GM18909 (cell line): Measurements from ENCODE around the gene ALOX5AP.

Experiments used
- ATAC-seq: cut with Tn5 transposase; IDR thresholded peaks from one replicate; pipeline ENCODE4 v1.9.1; 2021; ENCODE audit warnings: mild to moderate bottlenecking; ENCODE audit not compliant: unreplicated experiment, poor library complexity

Gene ALOX5AP

DNA sequence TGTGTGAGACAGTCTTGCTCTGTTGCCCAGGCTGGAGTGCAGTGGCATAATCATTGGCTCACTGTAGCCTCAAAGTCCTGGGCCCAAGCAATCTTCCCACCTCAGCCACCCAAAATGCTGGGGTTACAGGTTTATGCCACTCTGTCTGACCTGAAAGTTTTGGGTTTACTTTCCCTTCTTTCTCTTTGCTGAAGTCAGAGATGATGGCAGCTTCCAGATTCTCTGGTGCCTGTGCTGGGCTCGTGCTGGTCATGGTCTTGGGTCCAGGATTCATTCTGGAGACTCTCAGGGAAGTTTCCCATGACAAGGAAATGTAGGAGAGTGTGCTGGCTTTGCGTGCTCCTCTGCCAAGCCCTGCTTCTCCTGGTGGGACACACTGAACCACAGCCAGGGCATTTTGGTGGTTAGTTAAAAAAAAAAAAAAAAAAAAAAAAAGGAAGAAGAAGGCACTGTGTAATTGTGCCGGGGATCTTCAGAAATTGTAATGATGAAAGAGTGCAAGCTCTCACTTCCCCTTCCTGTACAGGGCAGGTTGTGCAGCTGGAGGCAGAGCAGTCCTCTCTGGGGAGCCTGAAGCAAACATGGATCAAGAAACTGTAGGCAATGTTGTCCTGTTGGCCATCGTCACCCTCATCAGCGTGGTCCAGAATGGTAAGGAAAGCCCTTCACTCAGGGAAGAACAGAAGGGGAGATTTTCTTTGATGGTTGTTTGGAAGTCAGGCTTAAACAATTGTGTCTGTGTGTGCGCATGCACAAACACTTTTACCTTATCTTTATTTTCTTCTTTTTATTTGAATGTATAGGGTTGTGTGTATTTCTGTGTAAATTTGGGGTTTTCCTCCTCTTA, at the start of gene ALOX5AP:
ALOX5AP (plus strand) TSS at position 519 of the 847 bp plus-strand sequence; CDS start at position 582, 63 bp downstream.
- ATAC-seq, result peak; percentile 73

DNA sequence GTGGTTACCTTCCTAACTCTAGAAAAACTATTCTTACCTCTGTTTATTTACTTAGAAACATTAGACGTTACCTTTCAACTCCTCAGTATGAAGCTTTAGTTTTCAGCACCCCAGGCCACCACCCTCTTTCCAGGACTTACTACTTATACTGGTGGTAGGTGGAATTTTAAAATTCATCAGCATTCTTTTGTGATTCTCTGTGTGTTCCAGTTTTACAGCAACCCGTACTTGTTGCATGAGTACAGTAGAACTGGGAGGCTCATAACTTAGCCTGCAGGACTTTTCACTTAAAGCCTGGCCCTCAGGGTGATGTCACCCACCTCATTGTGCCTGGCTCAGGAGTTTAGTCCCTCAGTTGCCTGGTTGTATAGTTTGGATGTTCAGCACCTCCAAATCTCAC, 49.4 kb upstream of the ALOX5AP start:
- no peak for ATAC-seq

DNA sequence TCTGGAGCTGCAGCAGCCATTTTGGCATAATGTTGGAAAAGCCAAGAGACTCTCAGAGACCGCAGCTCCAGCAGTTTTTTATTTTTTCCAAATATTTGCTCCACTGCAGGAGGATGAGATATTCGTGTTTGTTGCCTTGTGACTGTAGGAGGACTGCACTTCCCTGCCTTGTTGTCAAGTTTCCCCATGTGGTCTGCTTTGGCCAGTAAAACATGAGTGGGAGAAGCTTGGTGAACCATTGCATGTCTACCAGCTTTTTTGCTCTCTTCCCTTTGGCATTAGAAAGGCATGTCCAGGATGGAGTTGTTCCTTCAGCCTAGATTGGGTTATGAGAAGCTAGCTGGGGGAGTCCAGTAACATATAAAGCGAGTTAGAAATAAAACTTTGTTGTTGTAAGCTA, 47.7 kb upstream of the ALOX5AP start:
- ATAC-seq, result no peak

DNA sequence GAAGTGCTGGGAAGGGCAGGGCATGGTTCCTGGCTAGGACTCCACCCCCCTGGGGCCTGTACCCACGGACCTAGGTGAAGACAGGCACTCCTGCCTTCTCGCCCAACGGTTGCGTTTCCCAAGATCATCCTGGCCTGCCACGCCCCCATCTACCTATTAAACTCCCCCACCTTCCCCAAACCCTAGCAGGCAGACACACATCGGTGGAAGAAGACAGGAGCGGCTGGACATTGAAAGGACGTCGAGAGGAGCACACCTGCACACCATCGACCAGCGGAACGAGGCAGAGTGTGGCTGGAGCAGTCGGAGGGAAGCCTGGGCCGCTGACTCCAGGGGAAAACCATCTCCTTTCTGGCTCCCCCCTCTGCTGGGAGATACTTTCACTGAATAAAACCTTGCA, 45.6 kb upstream of the ALOX5AP start:
- no peak for ATAC-seq

DNA sequence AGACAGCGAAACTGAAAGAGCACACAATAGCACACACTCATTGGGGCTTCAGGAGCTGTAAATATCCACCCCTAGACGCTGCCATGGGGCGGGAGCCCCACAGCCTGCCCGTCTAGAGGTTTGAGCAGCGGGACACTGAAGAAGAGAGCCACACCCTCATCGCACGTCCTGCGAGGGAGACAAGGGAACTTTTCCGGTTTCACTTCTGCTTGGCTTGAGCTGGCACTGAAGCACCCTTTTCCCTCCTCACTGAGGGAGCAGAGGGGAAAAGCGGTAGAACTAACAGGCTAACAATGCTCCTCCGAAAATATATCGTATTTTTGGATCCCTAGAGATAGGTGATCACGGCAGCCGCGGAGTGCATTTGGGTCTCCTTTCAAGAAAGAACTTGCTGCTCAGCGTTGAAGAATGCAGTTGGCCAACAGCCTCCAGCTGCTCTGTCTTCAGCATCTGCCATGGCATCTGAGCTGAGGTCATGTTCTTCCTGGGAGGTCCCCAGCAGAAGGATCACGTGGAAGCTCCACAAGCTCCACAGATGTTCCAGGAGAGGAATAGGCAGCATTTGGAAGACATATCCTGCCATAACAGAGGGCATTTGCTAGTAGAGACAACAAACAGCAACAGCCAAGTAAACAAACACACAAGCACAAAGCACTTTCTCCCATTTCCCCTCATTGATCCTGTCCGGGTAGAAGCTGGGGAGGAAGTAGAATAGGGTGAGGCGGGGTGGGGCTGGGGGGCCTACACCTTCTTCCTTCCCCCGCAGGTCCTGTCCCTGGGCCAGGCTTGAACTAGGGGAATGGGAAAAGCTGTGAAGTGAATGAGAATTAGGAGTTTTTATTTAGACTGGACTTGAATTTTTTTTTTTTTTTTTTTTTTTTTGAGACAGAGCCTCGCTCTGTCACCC, 44.8 kb upstream of the ALOX5AP start:
- ATAC-seq, result peak; percentile 82

DNA sequence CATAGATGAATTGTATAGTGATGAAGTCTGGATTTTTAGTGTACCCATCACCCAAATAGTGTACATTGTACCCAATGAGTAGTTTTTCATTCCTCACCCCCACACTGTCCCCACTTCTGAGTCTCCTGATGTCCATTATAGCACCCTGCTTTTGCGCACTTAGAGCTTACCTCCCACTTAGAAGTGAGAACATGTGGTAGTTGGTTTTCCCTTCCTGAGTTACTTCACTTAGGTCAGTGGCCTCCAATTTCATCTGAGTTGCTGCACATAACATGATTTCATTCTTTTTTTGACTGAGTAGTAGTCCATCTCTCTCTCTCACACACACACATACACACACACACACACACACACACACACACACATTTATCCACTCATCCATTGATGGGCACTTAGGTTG, 43.2 kb upstream of the ALOX5AP start:
- no peak for ATAC-seq

DNA sequence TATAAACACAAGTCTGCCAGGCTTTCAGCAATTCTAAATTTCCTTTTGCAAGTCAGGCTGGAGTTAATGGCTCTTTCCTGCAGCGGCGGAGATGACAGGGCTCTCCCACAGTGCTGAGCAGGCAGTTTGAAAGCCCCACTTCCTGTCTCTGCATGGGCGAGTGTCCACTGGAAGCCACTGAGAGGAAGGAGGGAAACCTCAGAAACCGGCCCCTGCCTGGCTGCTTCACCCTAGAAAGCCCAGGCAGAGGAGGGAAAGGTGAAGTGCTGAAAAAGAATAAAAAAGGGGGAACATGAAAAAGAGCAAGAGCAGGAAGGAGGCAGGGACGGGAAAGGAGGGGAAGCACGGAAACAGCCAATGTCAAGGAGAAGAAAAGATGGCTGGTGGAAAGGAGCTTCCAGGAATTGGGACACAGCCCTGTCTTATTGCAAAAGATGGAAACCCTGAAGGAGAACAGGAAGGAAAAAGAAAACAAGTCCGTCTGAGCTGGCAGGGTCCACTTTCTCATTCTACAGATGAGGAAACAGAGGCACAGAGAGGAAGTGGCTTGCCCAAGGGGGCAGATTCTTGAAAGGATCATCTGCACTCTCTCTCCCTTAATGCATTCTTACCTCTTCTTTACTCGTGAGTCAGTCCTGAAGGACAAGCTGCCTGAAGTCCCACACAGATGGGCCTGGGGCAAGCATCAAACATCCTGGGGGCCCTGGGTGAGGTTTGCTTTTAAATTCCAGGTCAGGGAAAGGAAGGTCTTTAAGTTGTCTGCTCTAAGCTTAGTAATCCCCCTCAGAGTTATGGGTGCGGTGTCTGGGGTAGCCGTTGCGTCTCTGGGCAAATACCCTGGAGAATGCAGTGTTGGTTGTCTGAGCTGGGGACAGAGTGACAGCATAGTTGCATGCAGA, 38.8 kb upstream of the ALOX5AP start:
- no peak for ATAC-seq

DNA sequence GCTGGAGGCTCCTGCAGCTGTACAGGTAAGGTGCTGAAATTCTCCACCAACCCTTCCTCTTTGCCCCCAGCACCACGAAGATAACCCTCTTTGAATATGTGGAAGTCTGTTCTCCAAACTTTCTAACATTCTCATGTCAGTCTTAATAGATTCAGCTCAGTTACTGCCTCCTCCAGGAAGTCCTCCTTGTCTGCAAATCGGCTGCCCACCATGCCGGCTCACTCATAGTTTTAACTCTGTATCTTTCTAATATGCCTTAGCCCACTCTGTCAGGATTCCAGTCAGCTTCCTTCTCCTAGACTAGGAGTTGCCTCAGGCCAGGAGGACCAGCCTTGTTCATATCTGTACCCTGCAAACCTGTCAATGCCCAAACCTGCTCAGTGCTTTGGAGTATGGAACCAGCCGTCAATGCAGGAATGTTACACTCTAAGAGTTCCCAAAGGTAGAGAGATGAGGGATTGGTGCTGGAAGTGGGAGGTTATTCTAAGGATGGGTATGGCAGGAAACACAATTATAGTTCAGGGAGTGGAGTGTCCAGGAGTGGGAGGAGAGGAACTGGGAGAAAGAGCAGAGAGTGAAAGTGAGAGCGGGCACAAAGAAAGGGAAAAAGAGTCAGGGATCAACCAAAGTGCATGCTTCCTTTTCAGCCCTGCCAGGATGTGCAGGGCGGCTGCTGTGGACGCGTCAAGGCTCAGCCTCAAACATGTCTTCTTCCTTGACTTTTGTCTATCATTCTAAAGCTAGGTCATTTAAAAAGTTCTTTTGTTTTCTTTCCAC, 38.0 kb upstream of the ALOX5AP start:
- ATAC-seq, result no peak

DNA sequence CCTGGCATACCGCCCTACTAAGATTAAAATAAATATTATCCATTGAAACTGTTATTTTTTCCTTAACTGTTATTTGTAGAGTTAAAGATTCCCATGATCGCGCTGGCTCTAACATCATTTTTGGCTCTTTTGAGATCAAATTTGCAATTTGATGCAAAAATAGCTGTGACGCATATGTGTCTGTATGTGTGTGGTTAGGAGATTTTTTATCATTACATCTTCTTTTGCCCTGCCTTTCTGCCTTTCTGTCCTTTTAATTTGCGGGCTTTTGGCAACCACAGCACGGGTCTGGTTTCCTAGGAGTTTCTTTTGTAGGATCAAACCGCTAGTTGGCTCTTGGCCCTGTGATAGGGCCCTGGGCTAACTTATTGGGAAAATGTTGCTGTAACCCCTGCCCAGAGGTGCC, 37.3 kb upstream of the ALOX5AP start:
- no peak for ATAC-seq

DNA sequence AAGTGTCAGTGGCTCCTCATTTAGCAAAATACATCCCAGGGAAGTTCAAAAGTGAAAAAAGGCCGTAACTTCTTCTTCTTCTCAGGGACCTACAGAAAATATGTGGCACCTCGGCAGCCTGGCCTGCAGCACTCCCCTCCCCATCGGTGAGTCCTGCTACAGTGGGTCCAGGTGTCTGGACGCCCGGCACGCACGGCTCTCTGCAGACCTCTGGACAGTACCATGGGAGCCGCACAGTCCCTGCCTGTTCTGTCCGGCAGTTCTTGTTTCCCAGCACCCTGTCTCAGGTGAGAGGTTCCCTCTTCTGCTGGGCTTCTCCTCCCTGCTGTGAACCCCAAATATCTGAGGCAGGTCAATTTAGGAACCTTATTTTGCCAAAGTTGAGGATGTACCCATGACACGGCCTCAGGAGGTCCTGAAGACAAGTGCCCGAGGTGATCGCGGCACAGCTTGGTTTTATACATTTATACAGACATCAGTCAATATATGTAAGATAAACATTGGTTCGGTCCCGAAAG, 36.8 kb upstream of the ALOX5AP start:
- no peak for ATAC-seq

DNA sequence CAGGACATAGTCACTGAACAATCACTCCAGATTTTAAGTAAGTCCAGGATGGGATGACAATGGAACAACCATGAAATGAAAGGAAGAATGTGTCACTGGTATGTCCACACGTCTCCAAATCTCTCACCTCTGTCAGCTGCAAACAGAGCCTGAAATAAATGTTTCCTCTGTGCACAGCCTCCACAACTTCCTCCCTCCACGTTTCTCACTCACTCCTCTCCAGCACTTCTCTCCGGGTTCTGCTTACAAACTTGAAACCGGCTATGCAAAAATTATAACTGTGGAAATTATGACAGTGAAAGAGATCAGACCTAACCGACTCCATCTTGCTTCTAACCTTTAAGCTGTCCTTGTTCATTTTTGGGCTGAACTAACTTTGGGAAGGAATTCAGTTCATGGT, 35.0 kb upstream of the ALOX5AP start:
- no peak for ATAC-seq

DNA sequence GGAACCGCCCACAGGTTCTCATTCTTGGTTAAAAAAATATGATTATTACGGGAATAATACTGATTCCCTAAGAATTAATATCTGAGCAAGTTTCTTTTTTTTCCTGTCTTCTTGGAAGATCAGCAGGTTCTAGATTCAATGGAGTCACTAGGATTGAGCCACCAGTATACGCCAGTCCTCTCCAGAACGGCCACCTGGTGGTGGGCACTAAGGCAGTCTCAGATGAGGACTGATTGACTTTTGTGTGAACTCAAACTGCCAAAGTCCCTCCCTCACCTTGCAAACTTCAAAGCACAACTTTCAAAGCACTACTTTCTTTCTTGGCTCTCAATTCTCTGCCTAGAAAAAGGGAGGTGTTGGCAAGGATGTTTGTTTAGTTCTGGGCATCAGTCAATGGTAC, 33.3 kb upstream of the ALOX5AP start:
- ATAC-seq, result no peak

DNA sequence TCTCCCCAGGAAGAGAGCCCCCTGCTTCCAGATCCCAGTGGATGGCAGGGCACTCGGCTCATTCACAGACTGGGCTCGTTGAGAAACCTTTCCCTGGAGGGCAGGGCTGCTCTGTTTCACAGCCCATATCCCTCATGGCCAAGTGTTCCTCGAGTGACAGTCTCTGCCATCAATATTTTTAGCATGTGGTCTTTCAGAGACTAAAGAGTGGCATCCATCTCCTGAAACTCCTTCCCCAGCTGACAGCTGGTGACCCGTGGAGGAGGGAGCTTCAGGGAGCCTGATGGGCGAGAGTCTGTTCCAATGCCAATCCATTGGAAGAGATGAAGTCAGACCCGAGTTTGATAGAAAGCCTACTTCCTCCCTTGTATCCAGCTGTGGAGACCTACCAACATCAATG, 30.7 kb upstream of the ALOX5AP start:
- no peak for ATAC-seq

DNA sequence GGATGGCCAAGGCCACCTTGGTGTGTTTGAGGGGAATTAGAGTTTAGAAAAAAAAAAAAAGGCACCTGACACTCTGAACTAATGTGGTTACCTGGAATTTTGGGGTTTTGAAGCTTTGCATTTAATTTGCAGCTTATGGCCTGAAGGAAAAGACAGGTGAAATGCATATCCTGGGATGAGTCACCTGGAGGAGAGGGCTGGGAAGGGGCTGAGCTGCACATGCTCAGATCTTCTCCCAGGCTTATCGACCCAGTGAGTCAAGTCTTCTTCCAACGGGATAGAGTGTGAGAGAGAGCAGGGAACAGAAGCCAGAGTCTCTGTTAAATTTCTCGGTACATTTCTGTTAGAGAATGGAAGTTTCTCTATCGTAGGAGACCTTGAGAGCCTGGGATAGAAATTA, 29.7 kb upstream of the ALOX5AP start:
- ATAC-seq, result no peak

DNA sequence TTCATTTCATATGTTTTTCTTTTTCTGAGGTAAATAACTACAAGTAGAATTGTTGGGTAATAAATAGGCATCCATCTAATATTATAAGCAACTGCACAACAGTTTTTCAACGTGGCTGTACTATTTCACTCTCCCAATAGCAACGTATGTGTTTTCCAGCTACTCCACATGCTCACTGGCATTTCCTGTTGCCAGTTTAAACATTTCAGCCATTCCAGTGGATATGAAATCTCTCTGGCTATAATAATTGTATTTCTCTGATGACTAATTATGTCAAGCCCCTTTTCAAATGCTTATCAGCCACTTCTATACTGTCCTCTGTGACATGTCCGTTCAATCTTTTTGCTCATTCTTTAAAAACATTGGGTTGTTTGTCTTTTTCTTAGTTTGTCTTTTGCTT, 26.8 kb upstream of the ALOX5AP start:
- no peak for ATAC-seq

DNA sequence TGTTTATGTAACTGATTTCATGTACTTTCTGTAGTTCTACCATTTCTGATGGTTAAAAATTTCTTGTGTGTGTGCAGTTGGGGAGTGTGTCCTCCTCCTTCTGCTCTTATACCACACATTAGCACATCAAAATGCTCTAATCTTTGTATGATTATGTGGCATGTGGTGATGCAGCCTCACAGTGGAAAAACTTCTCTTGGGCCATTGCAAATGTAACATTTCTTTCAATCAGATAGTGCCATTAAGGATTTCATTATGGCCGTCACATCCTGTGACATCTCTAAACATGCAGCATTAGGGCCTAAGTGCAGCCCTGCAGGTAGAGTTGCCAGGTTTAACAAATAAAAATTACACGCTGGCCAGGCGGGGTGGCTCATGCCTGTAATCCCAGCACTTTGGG, 24.9 kb upstream of the ALOX5AP start:
- no peak for ATAC-seq

DNA sequence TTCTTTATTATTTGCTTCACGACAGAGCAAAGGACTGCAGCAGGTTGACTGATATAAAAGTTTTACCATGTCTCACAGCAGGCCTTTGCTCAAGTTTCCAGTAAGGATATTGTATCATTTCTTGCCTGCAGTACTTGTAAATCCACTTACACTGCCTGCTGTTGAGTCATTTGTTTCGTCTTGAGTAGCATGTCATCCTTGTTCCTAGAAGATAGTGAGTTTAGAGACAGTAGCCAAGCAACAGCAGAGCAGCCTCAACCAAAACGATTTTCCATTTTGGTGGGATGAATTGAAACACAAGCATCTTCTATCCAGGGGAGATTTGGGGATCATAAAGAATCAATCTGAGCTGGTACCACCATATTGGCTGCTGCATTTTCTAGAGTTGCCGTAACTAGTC, 24.0 kb upstream of the ALOX5AP start:
- no peak for ATAC-seq

DNA sequence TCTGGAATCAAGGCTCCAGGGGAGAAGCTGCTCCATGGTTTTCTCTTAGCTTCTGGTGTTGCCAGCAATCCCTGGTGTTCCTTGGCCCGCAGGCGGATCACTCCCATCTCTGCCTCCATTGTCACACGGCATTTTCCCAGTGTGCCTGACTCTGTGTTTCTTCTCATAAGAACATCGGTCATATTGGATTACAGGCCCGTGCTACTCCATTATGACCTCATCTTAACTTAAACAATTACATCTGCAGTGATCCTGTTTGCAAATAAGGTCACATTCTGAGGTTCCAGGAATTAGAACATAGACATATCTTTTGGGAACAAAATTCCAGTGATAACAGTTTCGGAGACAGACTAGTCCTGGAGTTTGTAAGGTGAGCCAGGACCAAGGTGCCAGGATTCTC, 23.5 kb upstream of the ALOX5AP start:
- ATAC-seq, result no peak
